Ecto neural progenitor cell (in vitro differentiated cells): ENCODE measurements around the gene PLEKHA5.
"Not testable (repeated sequence)": the region's sequence is repeated elsewhere in the genome, so short reads cannot be mapped to it uniquely, and the experiment has no call there.

Source experiments
- DNase-seq: peaks from one replicate; pipeline ENCODE4 v3.0.0-alpha.2; 2018; ENCODE audit warnings: low spot score

Gene PLEKHA5, protein sequence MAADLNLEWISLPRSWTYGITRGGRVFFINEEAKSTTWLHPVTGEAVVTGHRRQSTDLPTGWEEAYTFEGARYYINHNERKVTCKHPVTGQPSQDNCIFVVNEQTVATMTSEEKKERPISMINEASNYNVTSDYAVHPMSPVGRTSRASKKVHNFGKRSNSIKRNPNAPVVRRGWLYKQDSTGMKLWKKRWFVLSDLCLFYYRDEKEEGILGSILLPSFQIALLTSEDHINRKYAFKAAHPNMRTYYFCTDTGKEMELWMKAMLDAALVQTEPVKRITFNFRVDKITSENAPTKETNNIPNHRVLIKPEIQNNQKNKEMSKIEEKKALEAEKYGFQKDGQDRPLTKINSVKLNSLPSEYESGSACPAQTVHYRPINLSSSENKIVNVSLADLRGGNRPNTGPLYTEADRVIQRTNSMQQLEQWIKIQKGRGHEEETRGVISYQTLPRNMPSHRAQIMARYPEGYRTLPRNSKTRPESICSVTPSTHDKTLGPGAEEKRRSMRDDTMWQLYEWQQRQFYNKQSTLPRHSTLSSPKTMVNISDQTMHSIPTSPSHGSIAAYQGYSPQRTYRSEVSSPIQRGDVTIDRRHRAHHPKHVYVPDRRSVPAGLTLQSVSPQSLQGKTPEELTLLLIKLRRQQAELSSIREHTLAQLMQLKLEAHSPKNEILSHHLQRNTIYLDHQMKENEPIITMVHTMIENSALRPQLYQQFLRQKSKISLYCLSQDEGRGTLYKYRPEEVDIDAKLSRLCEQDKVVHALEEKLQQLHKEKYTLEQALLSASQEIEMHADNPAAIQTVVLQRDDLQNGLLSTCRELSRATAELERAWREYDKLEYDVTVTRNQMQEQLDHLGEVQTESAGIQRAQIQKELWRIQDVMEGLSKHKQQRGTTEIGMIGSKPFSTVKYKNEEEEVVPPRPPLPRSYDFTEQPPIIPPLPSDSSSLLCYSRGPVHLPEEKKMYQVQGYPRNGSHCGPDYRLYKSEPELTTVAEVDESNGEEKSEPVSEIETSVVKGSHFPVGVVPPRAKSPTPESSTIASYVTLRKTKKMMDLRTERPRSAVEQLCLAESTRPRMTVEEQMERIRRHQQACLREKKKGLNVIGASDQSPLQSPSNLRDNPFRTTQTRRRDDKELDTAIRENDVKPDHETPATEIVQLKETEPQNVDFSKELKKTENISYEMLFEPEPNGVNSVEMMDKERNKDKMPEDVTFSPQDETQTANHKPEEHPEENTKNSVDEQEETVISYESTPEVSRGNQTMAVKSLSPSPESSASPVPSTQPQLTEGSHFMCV

DNA sequence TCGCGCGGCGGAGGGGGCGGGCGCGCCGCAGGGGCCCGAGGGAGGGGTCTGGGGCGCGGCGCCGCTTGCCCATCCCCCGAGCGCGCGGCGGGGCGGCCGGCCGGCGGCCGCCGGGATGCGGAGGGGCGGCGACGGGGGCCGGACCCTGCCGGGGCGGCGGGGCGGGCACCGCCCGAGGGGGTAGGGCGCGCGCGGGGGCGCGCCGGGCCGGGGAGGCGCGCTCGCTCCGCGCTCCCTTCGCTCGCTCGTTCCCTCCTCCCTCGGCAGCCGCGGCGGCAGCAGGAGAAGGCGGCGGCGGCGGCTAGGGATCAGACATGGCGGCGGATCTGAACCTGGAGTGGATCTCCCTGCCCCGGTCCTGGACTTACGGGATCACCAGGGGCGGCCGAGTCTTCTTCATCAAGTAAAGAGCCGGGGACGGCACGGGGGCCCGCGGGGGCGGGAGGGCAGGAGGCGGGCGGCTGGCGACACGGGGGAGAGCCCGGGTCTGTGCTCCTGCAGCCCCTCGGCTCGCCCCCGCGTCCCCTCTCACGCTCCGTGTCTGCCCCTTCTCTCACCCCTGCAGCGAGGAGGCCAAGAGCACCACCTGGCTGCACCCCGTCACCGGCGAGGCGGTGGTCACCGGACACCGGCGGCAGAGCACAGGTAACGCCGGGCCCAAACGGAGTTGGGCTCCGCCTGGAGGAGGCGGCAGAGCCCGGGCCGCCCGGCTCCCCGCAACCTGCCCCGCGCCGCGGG is at the start of gene PLEKHA5:
TSS of gene PLEKHA5 (plus strand) at position 248 of the 738 bp plus-strand sequence. CDS start at position 315, 67 bp downstream.
- DNase-seq = peak; percentile 91

DNA sequence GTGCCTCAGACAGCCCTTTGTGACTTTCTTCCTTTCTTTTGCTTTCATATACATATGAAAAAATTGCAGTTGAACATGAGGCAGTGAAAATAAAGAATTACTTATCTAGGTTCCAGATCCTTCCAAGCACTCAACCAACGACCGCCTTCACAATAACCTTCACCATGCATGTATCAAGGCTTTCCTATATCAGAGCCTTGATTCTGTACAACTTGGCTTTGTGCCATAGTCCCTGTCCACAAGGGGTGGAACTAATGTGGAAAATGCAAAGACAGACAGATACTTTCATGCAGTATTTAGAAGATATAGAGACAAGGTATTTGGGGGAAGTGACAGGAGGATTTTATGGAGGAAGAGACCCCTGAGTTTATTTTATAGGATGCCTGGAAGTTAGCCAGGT is 48.6 kb upstream of the PLEKHA5 start:
- no peak for DNase-seq

DNA sequence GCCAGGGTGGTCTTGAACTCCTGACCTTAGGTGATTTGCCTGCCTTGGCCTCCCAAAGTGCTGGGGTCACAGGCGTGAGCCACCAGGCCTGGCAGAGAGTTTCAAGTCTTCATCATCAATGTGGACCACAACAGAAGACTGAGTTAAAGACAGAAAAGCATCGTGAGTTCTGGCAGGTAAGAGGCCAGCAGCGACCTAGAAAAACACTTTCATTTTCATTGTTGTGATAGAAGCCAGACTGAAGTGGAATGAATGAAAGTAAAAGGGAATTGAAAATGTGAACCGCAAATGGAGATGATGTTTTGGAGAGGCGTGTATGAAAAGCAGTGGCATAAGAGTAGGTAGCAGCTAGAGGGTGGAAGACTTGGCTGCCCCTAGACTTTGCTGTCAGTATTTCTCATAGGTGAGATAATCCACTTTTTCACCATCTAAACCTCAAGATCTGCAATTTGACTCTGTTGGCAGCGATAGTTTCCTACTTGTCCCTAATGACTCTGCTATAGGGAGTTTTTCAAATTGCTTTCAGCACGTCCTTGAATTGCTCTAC is 47.1 kb upstream of the PLEKHA5 start:
- DNase-seq = no peak

DNA sequence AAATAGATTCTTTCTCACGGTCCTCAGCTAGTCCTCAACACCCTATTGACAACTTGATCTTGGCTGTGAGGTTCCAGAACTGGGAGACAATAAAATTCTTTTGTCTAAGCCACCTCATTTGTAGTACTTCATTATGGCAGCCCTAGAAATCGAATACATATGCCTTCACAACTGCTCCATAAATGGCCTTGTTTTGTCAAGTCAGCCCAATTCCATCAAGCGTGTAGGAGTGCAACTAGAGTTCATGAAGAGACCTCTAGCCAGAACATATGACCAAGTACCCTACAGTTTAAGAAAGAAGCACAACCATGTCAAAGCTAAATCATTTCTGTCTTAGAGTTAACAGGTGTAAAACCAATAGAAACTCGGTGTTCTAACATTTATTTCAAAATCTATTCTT is 45.0 kb upstream of the PLEKHA5 start:
- no peak for DNase-seq

DNA sequence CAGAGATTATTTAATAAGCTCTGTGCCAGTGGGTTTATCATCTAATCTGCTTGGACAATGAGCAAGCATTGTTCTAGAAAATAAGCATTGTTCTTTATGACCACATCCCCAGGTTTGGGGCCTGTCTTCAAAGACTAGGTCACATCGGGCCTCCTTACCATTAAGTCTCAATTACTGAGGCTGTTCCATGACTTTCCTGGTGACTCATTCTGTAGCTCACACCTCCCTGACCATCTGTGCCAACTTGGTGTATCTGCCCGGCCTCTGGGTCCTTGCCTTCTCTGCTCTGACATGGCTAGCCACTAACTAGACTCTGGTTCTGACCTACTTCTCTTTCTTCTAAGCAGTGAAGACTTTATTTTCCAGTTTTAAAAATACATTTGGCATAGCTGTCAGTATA is 44.4 kb upstream of the PLEKHA5 start:
- no peak for DNase-seq

DNA sequence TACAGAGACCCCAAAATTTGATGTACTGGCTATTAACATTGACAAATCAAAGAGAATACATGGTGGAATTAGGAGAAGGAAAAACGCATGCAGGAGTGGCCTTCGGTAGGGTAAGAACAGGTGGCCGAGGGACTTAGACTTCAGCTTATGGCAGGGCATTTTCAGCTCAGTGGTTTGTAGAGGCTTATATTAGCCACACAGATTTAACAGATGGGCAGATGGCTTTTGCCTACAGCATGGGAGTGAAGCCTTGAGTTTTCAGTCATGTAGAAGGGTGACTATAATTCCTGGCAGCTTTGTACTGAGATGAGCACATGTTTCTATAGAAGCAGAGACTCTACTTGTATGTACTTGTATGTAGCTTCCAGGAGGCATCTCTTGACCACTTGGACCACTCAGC is 40.9 kb upstream of the PLEKHA5 start:
- DNase-seq = no peak

DNA sequence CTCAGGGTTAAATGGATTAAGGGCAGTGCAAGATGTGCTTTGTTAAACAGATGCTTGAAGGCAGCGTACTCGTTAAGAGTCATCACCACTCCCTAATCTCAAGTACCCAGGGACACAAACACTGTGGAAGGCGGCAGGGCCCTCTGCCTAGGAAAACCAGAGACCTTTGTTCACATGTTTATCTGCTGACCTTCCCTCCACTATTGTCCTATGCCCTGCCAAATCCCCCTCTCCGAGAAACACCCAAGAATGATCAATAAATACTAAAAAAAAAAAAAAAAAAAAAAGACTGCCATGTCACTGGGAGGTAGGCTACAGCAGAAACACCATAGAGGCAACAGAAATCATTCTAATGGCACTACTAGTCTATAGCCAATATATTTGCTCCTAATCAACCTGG is 37.1 kb upstream of the PLEKHA5 start:
- DNase-seq = not testable (repeated sequence)

DNA sequence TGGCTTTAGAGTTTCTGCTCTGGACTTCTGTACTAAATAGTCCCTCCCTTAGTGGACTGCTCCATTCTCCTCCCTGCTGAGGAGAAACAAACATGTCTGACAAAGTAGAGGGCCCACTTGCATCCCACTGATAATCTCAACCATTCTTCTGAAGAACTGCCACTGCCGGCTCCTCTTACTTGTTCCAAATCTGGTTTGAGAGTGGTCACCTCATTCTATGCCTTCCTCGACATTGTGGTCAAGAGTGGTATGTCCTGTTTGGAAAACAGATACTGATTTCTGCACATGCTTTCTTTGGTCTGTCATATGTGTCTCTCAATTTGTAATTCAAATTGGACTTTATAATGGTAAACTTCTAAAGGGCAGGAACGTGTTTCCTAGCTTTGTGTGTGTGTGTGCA is 36.3 kb upstream of the PLEKHA5 start:
- DNase-seq = no peak

DNA sequence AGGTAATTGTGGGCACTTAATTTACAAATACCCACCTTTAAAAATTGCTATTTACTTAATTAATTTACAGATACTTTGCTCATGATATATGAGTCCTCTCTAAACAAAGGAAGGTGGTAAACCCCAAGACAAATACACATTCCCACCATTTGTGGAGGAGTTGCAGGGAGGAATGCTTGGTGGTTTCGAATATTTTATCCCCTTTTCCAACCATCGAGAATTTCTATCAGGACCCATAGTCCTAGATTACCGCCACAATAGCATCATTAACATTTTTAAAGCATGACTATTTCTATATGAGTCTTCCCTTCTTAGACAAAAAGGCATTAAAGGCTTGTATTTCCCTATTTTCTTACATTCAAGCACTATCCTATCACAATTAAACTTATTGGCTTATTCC is 34.2 kb upstream of the PLEKHA5 start:
- no peak for DNase-seq

DNA sequence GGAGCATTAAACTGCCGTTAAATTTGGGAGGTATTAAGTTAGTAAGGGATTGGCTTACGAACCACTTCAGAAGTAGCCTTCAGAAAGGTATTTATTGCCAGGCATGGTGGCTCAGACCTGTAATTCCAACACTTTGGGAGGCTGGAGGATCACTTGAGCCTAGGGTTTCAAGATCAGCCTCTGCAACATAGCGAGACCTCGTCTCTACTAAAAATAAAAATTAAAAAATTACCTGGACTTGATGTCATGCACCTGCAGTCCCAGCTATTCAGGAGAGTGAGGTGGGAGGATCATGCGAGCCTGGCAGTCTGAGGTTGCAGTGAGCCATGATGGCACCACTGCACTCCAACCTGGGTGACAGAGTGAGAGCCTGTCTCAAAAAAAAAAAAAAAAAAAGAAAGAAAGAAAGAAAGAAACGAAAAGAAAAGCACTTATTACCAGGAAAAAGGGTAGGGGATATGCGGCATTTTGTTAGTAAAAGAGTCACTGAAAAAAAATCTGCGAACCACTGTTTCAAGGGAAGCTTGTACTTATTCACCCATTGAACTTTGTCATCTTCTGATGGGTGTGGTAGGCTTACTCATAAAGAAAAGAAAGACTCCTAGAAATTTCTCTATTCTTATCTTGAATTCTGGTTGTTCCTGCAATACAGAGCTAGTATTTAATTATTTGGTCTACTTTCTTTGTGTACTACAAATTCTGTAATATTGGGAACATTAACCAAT is 33.6 kb upstream of the PLEKHA5 start:
- no peak for DNase-seq

DNA sequence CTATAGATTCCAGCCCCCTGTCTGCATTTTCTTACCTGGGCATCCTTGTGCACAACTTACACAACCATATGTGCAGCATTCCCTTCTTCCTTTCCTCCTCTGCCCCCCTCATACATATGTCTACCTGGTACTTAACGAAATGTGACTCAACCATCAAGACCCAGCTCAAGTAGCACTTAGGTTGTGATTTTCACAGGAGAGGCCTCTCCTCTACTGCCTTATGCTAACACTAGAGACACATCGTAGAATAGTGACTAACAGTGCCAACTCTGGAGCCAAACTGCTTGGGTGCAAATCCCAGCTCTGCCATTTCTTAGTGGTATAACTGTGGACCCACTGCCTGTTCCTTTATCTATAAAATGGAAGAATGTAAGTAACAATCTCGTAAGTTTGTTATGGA is 24.1 kb upstream of the PLEKHA5 start:
- no peak for DNase-seq

DNA sequence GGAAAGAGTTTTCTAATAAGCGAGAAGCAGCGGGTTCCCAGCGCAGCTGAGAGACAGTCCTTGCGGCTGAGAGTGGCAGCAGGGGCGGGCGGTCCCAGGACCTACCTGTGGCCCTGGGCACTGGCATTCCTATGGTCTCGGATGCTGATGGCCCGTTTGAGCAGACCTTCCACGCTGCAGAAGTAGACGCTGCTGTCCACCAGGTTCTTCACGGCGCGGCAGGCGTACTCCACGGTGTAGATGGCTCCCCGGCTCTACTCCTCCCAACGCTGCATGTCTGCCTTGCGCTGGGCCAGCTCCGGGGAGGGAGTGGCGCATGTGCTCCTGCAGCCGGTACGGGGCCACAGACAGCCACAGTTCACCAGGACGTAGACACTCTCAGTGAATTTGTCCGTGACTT is 21.8 kb upstream of the PLEKHA5 start:
- no peak for DNase-seq

DNA sequence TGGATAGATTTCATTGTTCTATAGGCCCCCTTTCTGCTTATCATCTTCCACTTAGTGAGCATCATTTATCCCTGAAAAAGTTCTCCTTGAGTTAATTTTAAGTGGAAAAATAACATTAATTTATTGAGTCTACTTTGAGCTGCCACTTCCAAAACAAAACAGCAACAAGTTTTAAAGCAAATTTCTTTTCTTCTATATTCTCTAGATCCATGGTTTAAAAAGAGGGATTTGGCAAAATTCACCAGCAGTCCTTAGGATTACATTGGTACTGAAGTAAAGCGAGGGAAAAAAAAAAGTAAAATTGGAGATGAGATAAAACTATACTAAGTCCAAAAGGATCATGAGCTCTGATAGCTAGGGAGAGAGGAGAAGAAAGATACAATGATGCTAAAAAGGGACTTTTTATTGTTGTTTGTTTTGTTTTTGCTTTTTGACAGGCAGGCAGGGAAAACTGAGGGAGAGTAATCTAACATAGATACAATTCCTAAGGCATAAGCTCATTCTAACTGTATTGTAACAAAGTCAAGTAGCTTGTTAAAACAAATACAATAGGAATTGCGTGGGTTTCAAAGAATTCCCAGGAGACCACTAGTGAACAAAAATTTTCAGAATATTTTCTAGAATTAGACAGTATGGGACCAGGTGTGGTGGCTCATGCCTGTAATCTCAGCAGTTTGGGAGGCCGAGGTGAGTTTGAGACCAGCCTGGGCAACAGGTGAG is 19.2 kb upstream of the PLEKHA5 start:
- DNase-seq = no peak

DNA sequence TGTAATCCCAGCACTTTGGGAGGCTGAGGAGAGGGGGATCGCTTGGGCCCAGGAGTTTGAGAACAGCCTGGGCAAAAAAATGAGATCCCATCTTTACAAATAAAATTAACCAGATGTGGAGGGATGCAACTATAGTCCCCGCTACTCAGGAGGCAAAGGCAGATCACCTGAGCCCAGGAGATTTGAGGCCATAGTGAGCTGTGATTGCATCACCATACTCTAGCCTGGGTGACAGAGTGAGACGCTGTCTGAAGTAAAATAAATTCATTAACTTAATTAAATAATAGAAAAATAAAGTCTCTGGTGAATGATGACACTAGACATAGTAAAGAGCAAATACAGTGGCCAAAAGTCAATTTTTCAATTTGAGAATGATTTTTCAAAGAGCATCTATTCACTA is 16.1 kb upstream of the PLEKHA5 start:
- no peak for DNase-seq

DNA sequence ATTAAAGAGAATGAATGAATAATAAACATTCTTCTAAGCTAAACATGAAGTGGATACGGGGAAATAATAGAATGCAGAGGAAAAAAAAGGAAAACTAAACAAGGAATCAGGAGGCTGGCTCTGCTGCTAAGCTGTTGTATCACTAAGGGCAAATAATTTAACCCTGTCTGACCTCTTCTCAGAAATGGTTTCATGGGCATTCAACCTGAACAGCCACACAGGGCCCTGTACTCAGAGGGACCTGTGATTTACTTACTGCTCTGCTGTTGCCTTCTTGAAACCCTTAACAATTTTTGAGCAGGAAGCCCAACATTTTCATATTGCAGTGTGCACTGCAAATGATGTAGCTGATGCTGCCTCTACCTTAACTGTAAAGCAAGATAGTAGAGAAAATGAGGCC is 14.2 kb upstream of the PLEKHA5 start:
- DNase-seq = peak; percentile 56

DNA sequence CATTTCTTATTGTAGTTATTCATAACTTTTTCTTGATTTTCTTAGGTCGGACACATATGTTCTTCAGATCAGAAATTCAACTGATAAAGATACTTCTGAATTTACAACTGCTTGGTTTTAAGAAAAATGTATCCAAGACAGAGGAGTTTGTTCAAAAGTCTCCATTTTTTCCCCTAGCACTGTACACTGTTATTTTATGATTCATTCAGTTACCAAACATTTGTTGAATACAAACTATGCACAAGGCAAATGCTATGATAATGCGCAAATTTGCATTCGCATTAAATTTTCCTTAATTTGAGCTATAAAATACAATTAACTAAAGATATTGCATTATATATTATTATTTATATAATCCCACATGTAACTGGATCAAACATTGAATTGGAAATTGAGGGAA is 10.1 kb upstream of the PLEKHA5 start:
- DNase-seq = no peak

DNA sequence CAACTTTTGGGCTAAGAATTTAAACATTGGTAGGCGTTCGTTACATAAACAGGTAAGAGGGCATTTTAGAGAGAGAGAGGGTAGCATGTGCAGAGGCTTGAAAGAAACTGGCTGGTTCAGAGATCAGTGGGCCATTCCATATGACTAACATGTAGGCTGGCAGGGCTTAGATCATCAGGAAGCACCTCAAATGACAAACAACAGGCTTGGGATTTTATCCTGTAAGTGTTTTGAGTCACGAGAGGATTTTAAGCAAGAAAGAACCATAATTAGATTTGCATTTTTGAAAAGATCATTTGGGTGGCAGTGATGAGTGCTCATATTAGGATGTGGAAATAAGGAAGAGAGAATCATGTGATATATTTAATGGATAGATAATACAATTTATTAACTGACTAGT is 8.7 kb upstream of the PLEKHA5 start:
- no peak for DNase-seq

DNA sequence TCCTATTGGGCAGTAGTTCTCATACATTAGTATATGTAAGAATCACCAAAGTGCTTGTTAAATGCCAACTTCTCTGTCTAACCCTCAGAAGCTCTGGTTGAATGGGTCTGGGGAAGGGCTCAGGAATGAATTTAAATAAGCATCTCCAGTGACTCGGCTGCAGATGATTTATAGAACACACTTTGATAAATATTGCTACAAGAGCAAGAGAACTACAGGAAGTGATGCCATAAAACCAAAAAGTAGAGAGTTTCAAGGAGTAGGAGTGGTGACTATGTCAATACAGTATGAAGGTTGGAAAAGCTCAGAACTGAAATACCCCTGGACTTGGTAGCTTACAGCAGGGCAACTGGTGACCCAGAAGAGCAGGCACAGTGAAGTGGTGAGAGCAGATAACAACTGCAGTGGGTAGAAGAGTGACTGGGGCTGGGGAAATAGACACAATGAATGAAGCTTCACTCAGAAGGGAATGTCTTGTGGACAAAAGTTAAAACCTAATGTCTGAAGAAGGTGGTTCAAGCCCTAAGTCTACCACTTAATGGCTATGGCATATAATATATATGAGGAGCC is 8.0 kb upstream of the PLEKHA5 start:
- DNase-seq = no peak

DNA sequence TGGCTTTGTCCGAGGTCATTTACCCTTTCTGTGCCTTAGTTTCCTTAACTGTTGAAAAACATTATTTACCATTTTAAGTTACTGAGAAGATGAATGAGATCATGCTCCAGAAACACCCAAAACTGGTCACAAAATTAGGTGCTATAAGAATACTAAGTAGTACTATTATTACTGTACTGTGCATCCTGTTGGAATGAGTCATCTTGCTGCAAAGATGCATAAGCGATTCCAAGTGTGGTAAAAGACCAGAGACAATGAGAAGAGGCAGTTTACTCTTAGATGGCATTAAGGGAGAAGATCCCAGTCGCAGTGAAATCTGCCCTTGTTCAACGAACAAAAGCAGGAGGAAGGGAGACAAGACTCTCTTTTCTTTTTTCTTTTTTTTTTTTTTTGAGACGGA is 4.2 kb upstream of the PLEKHA5 start:
- DNase-seq = no peak

DNA sequence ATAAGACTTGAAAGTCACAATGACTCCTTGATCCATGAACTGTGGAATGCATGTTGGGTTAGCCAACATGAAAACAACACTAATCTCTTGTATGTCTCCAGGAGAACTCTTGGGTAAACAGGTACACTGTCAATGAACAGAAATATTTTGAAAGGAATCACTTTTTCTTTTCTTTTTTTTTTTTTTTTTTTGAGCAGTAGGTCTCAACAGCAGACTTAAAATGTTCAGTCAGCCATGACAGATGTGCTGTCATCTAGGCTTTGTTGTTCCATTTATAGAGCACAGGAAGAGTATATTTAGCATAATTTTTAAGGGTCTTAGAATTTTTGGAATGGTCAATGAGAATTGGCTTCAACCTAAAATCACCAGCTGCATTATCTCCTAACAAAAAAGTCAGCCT is 2.3 kb upstream of the PLEKHA5 start:
- DNase-seq = no peak
